GM21390 (cell line): ENCODE results near the gene MRM2.
A peak's percentile ranks its signal among the peaks of the same experiment; 100 is the strongest.
"Not testable (repeated sequence)": the region's sequence is repeated elsewhere in the genome, so short reads cannot be mapped to it uniquely, and the experiment has no call there.

Source experiments
- ATAC-seq: cut with Tn5 transposase; IDR thresholded peaks from one replicate; pipeline ENCODE4 v1.9.1; 2021; ENCODE audit not compliant: unreplicated experiment

MRM2 gene

DNA sequence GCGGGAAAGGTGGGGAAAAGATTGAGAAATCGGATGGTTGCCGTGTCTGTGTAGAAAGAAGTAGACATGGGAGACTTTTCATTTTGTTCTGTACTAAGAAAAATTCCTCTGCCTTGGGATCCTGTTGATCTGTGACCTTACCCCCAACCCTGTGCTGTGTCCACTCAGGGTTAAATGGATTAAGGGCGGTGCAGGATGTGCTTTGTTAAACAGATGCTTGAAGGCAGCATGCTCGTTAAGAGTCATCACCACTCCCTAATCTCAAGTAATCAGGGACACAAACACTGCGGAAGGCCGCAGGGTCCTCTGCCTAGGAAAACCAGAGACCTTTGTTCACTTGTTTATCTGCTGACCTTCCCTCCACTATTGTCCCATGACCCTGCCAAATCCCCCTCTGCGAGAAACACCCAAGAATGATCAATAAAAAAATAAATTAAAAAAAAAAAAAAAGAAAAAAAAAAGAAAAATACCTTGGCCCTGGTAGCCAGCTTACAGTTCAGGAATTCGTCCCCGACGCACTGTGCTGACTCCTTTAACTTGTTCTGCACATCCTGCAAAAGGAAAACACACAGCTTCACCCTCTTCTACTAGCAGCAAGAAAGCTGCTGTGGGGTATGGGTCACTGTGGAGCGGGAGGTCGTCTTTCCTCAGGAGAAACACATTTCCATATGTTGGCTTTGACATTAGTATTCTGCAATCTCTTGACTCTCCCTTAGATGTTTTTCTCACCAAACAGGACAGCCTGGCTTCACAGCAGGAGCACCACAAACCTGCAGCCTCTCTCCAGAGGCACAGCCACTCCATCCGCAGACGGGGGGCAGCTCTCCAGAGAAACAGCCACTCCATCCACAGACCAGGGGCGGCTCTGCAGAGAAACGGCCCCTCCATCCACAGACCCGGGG lies 27.3 kb upstream of the MRM2 start:
- ATAC-seq = not testable (repeated sequence)

DNA sequence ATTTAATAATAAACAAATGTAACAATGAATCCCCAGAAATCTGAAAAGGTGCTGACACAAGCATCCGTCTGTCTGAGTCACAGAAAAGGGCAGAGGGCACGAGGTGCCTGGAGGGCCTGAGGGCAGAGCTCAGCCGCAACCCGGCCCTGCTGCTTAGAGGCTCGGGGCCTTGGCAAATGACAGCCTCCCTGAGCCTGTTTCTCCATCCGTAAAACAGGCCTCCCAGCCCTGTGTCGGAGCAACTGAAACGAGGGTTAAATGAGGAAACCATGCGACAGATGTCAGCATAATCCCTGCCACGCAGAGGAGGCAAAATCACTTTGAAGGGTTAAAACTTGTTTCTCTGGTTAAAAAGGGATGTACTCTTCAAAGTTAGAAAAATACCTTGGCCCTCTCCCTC lies 24.9 kb upstream of the MRM2 start:
- ATAC-seq = no peak

DNA sequence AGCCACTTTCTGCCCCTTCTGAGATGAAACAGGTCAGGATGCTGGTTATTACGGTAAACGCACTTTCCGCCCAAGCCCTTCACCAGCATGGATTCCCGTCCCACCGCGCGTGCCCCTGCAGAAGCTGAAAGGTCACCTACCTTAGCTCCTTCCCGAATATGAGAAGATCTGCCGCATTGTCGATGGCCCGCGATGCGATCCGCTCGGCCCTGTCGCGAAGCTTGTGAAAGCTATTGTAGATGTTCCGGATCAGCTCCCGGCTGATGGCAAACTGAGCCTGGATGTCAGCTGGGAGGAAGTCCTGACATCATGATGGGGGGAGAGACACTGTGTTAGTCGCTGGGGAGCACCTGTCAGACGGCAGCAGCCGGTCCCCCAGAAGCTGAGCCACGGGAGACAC lies 22.2 kb upstream of the MRM2 start:
- ATAC-seq = no peak

DNA sequence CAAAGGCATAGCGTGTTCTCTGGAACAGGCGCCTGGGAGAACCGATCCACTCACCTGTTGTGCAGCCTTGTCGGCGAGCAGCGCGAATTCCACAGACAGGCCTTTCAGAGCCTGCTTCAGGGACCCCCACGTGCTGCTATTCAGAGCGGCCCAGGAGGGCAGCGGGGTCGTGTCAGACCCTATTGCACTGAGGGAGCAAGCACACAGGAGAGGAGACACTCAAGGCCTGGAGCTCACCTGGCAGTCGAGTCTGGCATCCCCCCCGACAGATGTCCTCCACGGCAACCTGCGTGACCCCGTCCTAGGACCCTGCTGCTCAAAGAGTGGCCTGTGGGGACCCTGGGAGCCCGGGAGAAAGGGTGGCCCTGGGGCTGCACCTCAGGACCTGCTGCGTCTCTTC lies 21.2 kb upstream of the MRM2 start:
- ATAC-seq = no peak

DNA sequence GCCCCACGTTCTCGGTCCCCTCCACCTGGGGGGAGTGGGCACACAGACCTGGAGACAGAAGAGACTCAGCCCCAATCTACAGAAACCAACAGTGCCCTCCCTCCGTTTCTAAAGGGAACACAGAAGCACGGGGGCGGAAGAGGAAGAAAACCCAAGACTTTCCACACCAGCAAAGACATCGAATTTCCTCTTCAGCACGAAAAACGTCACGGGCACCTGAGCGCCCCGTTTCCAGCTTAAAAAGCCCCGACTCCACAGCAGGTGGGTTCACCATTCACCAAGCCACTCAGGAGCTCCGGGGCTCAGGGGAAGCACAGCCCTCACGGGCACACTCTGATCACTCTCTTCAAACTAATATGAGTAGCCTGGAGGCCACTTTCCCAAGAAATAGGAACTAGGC lies 19.6 kb upstream of the MRM2 start:
- no peak for ATAC-seq

DNA sequence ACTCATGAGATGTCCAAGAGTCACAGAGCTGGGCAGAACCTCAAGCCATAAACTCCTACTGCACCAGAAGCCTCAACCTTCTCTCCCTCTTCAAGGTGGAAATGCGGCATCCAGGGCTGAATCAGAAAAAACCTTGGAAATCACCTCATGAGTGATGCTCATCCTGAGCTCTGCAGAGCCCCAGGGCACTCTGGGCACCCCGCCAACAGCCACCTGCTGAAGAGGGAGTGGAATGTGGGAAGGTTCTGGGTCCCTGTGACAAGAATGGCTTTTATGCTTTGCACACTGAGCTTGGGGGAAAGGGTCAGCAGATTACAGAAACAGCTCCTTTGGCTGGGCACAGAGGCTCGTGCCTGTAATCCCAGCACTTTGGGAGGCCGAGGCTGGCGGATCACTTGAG lies 18.8 kb upstream of the MRM2 start:
- no peak for ATAC-seq

DNA sequence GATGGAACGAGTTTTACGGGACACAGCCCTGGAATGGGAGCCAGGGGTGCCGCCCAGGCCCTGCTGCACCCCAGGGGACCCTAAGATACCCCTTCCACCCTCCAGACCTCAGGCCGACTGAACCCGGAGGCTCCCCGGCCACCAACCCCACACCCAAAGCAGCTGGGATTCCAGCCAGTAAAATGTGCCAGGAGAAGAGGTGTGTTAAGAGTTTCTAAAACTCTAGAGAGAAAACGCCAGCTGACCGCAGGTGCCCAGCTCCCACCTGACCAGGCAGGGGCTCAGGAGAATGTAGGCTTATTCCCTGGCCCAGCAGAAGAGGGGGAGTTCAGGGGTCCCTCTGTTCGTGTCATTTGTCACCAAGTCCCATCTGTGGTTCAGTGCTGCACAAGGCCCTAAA lies 17.5 kb upstream of the MRM2 start:
- ATAC-seq = no peak

DNA sequence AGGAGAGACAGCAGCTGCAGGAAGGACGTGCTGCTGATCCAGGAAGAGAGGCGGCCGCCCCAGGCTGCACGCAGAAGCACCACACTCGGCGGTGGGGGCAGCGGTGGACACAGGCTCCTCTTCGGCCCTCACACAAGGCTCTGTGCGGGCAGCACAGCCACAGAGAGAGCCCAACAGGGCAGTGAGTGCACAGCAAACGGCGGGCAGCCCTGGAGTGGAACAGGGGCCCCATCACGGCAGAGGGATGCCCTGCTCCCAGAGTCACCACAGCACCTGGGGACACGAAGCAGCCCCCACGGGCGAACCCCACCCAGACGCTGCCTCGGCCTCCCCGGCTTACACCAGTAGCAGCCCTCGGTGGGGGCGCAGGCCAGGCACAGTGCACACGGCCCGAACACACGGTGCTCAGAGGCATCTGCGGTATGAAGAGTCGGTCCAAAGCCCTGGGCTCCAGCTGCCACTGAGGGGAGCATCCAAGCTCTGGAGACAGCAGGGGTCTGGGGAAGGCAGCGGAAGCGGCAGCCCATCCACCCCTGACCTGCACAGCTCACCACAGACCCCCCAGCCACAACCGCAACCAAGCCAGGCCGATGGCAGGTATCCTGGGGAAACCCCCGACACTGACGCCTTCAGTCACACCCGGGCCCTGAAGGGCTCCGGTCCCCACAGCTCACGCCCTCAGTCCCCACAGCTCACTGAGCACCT lies 16.8 kb upstream of the MRM2 start:
- ATAC-seq = peak; percentile 73

DNA sequence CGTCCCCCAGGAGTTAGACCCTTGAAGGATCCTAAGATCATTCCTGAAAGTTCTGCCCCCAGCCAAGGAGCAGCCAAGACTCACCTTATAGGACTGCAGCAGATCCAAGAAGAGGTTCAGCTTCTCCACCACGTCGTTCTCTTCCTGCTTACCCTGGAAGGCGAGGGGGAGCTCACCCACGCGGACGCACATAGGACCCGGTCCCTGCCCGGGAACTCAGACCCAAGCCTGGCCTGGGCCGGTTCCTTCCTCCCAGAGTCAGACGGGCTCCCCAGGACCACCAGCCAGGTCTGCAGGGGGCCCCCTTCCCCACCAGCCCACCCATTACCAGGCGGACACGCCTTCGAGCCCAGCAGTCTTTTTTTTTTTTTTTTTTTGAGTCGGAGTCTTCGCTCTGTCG lies 15.6 kb upstream of the MRM2 start:
- no peak for ATAC-seq

DNA sequence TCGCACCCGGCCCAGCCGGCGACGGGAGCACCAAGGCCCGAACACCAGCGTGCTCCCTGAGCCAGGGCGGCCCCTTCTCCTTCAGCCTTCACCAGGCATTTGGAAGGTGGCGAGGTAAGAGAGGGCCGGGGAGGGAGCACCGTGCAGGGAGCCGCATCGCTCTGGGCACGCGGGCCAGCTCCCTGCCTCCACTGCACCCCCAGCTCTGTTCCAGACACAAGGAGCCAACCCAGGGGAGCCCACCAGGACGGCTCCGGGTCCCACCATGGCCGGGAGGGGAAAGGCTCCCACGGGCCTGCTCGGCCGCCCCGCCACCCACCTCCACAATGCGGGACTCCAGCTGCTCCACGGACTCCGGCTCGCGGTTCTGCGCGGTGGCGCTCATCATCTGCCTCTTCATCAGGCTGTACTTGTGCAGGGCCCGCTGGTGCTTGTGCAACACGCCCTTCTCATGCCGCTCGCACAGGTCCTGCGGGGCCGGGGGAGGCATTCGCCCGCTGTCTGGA lies 15.1 kb upstream of the MRM2 start:
- no peak for ATAC-seq

DNA sequence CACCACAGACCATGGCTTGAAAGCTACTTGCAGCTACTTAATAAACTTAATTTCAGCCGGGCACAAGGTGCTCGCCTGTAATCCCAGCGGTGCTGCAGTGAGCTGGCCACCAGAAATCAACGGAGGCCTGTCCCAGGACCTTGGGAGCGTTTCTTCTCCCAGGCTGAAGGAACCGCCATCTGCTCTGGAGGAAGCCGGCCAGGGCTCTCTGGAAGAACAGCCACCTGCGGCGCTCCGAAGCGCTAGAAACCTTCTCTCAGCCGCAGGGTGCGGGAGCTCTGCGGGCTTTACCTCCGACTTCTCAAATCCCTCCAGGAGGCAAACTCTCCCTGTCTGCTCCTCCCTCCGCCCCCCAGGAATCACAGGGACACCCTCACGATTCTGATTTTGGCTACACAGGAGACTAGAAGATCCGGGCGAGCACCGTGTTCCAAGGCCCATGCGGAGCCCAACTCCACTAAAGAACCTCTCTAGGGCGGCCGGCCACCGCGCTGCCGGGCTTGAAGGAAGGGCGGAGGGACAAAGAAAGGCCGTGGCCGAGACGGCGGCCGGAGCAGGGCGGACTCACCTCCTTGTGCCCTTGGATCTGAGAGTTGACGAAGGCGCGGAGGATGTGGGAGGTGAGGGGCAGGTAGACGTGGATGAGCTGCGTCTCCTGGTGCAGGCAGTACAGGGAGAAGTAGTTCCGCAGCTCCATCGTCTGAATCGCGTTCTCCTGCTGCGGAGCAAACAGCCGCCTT lies 14.5 kb upstream of the MRM2 start:
- no peak for ATAC-seq

DNA sequence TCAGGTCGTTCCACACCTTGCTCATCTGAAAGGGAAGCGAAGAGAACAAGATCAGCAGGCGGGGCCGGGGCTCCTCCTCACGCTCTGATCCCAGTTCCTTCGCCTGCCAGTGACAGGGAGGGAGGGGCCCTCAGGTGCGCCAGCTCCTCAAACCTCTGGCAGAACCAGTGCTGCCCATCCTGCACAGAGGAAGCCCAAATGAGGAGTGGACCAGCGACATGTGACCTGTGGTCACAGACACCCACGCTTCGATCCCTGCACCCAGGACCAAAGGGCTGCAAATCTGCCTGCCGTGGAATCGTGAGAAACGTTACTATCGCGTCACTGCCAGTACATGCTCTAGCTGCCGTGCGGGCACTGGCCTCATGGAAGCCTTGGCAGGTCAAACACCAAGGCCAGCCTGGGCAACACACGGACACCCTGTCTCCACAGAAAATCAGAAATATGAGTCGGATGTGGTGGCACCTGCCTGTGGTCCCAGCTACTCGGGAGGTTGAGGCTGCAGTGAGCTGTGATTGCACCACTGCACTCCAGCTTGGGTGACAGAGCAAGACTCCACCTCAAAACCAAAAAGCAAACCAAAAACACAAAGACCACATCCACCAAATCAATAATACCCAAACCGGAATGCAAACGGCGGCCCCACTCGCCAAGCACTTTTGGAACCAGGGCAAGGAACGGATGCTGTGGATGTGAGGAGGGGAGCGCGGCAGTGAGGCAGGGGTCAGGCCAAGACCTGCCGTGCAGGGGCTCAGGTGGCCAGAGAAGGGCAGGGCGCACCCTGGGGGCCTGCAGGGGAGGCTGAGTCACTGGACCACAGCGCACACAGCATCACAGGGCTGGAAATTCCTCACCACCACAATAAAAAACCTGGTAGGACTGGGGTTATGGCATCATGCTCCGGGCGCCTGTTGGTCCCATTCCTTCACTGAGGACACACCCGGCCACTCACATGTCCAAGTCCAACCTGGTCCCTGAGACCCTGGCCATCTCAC lies 13.4 kb upstream of the MRM2 start:
- ATAC-seq = no peak

DNA sequence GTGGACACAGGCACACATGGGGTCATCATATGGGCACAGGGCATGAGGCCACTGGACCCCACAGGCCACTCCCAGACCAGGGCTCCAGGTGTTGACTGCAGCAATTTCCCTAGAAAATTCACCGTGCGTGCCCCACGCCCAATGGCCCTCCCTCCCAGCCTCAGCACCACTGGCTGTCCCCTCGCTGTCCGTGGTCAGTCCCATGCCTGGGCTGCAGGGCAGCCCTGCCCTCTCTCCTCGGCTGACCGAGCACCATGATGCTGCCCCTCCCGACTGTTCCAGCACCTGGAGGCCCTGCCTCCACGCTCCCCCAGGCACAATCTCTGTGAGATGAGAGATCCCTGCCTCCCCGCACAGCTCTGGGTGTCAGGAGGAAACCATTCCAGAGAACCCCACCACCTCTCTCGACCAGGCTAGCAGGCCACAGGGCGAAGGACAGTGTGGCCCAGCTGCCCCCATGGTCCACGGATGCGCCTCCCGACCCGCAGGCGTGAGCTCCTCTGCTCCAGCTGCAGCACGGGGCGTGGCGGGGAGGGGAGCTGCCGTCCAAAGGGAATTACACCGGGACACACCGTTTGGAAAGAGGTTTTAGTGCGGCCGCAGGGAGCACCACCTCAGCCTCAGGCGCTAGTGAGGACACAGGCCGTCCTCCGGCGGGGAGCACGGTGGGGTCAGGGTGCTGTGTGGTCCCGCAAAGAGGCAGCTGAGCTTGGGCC lies 12.6 kb upstream of the MRM2 start:
- no peak for ATAC-seq

DNA sequence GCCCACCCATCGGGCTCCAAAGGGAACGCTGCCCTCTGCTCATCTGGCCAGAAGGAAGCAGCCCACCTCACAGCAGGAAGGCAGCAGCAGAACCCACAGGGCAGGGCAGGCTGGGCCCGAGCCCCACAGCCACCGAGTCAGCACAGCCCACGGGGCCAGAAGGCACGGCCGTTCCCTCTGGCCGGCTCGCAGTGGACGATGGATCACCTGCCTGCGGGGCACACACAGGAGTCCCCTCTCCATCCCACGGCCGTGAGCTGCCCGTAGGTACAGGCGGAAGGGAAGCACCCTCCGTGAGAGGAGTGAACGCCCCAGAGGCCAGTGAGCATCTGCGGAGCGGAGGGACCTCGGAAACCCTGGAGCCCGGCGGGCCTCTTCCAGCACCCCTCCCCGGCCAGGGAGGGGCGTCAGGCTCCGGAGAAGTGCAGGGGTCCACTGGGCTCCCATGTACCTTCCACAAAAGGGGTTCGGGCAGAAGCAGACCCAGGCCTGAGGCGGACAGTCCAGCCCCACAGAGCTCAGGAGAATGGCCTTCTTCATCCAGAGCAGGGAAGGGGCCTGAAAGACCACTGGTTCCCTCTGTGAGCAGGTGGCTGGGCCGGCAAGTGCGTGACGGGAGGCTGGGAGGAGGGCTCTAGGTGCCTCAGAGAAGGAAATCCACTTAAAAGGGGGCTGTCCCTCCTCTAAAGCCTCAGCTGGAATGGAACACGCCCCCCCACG lies 11.7 kb upstream of the MRM2 start:
- ATAC-seq = no peak

DNA sequence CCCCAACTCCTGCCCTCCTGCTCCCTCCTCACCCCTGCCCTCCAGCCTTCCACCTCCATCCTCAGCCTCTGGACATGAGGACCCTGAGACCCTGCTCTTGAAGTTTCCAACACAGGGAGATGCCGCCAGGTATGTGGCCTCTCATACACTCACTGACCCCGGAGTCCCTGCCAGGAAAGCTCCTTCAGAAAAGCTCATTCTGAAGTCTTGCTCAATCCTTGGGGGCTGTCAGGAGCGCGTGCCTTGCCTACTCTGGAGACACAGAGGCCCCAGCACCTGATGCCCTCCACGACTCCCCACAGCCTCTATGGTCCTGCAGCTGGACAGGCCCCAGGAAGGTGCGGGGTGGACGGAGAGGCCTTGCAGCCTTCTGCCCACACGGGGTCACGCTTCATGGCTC lies 11.0 kb upstream of the MRM2 start:
- ATAC-seq = no peak

DNA sequence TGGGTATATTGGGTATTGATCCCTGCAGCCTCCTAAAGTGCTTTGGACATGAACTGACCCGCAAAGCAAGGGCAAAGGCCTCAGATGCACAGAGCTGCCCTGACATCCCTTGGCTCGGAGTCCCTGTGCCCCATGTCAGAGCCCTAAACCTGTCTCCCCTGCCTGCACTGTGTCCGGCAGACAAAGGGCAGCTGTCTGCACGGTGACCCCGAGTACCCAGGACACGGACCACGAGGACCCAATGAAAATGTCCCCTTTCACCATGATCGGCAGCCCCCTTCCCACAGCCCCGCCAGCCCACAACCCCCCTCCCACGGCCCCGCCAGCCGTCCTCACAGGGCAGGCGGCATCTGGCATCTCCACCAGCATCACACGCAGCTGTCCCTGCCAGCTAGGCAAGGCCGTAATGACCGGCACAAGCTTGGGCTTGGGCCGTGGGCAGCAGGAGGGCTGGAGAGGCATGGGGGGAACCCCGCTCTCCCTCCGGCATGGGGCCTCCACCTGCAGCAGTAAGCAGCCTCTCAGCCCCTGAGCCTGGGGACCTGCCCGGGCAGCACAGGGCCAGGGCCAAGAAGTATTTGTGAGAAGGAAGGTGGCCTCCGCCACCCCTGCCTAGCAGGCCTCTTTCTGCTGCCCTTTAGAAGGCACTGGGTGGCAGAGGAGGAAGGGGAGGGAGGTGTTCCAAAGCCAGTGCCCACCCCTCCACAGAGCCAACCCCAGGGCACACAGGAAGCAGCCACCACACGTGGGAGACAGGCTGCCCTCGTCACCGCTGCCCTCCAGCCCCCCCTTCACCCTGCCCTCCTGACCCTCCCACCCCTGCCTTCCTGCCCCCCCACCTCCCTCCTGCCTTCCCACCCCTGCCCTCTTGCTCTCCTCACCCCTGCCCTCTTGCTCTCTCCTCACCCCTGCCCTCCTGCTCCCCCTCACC lies 10.1 kb upstream of the MRM2 start:
- ATAC-seq = no peak

DNA sequence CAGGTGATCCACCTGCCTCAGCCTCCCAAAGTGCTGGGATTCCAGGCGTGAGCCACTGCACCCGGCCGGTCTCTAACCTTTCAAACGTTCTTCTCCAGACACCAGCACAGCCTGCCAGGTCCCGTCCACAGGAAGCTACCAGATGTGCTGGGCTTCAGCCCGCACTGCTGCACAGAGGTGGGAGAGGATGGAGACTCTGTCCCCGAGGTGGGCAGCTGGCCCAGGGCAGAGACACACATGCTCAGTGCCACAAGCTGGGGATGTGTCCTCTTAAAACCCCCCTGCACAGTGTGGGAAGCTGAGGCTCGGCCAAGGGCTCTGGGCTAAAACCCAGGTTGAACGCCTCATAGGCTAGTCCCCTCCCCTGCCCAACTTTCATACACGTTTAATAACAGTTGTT lies 9.4 kb upstream of the MRM2 start:
- ATAC-seq = no peak

DNA sequence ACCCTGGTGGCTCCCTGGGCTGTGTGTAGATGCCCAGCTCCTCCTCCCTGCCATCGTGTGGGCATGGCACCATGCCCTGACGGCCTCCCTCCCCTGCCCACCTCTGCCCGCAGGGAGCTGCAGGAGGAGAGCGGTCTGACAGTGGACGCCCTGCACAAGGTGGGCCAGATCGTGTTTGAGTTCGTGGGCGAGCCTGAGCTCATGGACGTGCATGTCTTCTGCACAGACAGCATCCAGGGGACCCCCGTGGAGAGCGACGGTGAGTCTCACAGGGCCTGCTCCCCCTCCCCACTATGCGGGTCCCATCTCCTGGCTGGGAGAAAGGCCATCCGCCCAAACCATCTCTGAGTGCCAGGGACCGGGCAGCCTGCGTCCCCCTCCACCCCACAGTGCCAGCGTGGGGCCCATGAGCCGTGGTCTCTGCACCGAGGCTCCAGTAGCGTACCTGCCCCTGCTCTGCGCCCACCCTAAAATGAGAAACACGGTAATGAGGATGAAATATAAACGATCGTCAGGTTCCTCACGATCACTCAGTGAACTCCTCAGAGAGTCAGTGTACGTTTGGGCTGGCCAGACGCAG lies 7.8 kb upstream of the MRM2 start:
- no peak for ATAC-seq
